NB4 (cell line): Measurements from ENCODE around the gene LPP.

Experiments
- CTCF ChIP-seq: IDR thresholded peaks from one replicate; pipeline ENCODE4 v1.5.1; 2012; ENCODE audit warnings: low read depth, low read length
- MAX ChIP-seq: IDR thresholded peaks from 2 replicates; pipeline ENCODE4 v1.6.1; 2011; ENCODE audit warnings: low read depth, low read length
- POLR2A ChIP-seq: IDR thresholded peaks from 2 replicates; pipeline ENCODE4 v1.6.1; 2011; ENCODE audit warnings: mild to moderate bottlenecking; ENCODE audit not compliant: insufficient read length; ENCODE audit errors: extremely low read depth

- no peak for TF ChIP-seq CTCF
- no peak for TF ChIP-seq POLR2A
- TF ChIP-seq MAX, result no peak
Observed at GRCh38 chr3:188529228-188529627, 375.3 kb downstream of the LPP start.
